IPS DF 4.7 (cell line): ENCODE data around the gene SRSF12.
"Not testable (repeated sequence)": the region's sequence is repeated elsewhere in the genome, so short reads cannot be mapped to it uniquely, and the experiment has no call there.

Source experiments
- DNase-seq: peaks from one replicate; pipeline ENCODE4 v3.0.0-alpha.2; 2013; ENCODE audit warnings: low spot score; ENCODE audit errors: extremely low read depth

SRSF12 gene

GRCh38 chr6:89073014-89073620 is 44.8 kb downstream of the SRSF12 start:
- DNase-seq = no peak

GRCh38 chr6:89071036-89071435 is 46.8 kb downstream of the SRSF12 start:
- no peak for DNase-seq

GRCh38 chr6:89069536-89070163 is 48.2 kb downstream of the SRSF12 start:
- DNase-seq = no peak

- DNase-seq = no peak
These were observed 49.2 kb downstream of the SRSF12 start for GRCh38 chr6:89068695-89069094.

GRCh38 chr6:89067796-89068195 is 50.1 kb downstream of the SRSF12 start:
- DNase-seq = no peak

GRCh38 chr6:89066940-89067646 is 50.8 kb downstream of the SRSF12 start:
- no peak for DNase-seq

- DNase-seq = not testable (repeated sequence)
These were observed 51.8 kb downstream of the SRSF12 start for GRCh38 chr6:89066121-89066520.

- DNase-seq = not testable (repeated sequence)
These were observed 52.9 kb downstream of the SRSF12 start for GRCh38 chr6:89064931-89065330.

- no peak for DNase-seq
These were observed 54.0 kb downstream of the SRSF12 start for GRCh38 chr6:89063881-89064280.

GRCh38 chr6:89059227-89059626 is 58.6 kb downstream of the SRSF12 start:
- DNase-seq = no peak

GRCh38 chr6:89058627-89059026 is 59.2 kb downstream of the SRSF12 start:
- DNase-seq = no peak

- no peak for DNase-seq
These were observed 60.1 kb downstream of the SRSF12 start for GRCh38 chr6:89057759-89058158.

GRCh38 chr6:89054208-89054607 is 63.7 kb downstream of the SRSF12 start:
- DNase-seq = no peak

GRCh38 chr6:89051676-89052075 is 66.2 kb downstream of the SRSF12 start:
- DNase-seq = no peak

GRCh38 chr6:89050697-89051096 is 67.2 kb downstream of the SRSF12 start:
- DNase-seq = no peak

GRCh38 chr6:89050155-89050554 is 67.7 kb downstream of the SRSF12 start:
- no peak for DNase-seq

GRCh38 chr6:89048985-89049384 is 68.9 kb downstream of the SRSF12 start:
- DNase-seq = no peak

GRCh38 chr6:89048288-89048923 is 69.5 kb downstream of the SRSF12 start:
- DNase-seq = peak; percentile 28

GRCh38 chr6:89047473-89047872 is 70.4 kb downstream of the SRSF12 start:
- no peak for DNase-seq
